ENCODE results near the gene TXNRD1.
"Not testable (repeated sequence)": the region's sequence is repeated elsewhere in the genome, so short reads cannot be mapped to it uniquely, and the experiment has no call there.

Gene TXNRD1

DNA sequence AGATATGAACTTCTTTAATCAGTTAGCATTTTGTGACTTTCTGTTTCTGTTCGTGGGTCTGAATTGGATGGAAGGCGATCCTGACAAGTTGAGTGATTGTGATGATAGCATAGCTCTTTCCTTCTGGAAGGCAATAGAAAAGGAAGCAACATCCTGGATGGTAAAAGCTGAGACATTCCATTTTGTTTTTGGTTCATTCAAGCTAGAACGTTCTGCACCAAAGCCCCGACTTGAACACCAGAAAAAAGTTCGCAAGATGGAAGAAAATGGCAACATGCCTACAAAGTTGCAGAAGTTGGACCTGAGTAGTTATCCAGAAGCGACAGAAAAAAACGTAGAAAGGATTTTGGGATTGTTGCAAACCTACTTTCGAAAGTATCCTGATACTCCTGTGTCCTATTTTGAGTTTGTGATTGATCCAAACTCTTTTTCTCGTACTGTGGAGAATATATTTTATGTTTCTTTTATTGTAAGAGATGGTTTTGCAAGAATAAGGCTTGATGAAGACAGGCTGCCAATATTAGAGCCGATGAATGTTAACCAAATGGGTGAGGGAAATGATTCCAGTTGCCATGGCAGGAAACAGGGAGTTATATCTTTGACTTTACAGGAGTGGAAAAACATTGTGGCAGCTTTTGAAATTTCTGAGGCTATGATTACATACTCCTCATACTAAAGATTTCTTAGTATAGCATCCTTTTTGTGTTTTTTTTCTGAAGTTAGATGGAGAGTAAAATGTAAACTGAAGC lies 88.9 kb downstream of the TXNRD1 start:
- DNase-seq (ENCODE audit: low spot score): no peak

DNA sequence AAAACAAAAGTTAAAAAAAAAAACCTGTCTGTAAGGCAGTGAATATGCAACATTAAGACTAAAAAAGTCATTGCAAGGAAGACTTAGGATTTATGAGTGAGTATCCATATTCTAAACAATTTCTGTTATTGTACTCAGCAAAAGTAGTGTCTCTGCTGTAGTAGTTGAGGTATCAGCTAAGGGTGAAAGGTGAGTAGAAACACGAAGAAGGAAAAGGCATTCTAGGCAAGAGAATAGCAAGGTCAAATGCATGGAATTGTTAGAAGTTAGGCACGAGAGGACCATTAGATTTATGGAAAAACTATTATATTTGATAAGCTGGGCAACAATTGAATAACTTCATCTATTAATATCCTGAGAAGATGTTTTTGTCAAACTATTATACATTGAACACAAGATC lies 89.8 kb downstream of the TXNRD1 start:
- DNase-seq (ENCODE audit: low spot score): no peak

DNA sequence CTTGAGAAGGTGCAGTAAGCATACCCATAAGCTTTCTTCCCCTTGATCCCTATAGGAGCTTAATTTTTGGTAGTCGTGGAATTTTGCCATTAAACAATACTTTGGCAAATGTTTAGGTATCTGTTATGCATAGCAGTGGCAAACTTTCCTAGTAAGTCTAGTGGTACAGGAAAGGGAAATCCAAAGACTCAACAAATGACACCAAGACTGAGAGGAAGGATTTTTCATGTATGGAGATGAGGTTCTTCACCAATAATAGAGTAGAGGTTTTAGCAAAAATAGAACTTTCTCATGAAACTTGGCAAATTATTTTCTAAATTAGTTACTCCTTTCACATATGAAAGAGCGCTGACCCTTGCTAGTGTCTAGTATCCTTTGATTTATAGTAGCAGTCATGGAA lies 90.8 kb downstream of the TXNRD1 start:
- DNase-seq (ENCODE audit: low spot score): no peak

DNA sequence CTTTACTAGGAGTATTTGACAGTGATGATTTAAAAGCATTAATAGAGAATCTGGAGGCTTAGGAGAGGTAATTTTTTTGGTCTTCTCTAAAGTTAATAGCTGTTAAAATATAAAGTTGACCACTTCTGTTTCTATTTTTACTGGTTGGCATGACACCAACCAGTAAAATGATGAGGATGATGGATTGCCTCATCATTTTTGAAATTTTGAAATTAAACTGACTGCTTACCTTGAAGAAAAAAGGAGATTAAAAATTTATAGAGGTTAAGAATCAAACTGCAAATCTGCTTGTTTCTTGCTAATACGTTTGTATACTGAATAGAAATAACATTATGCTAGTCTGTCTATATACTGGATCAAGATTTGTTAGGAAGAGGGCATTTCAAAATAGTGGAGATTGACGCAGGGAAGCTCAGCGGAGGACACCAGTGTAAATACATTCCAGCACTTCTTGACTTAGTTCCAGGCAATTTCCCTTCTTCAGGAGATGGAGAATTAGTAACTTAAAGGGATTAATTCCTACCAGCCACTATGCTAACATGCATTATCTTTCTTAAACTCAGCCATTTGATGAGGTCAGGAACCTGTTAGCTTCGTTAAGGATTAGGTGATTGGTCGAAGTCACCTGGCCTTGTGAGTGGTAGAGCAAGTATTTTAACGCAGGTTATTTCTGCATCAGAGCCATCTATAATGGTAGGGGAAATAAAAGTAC lies 91.5 kb downstream of the TXNRD1 start:
- DNase-seq (ENCODE audit: low spot score): no peak

DNA sequence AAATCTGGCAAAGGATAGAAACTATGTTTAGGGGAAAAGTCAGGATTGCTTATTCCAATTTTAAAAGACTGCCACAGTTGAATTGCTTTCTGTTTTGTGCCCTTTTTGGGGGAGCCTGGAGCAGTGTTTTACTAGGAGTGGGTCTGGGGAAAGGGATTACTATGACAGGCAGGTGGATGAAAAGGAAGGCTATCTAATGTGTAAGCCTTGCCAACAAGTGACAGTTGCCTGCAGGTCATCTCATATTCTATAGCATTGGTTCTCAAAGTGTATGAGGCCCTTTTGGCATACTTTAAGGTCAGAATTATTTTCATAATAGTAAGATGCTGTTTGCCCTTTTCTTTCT lies 92.0 kb downstream of the TXNRD1 start:
- DNase-seq (ENCODE audit: low spot score): no peak

DNA sequence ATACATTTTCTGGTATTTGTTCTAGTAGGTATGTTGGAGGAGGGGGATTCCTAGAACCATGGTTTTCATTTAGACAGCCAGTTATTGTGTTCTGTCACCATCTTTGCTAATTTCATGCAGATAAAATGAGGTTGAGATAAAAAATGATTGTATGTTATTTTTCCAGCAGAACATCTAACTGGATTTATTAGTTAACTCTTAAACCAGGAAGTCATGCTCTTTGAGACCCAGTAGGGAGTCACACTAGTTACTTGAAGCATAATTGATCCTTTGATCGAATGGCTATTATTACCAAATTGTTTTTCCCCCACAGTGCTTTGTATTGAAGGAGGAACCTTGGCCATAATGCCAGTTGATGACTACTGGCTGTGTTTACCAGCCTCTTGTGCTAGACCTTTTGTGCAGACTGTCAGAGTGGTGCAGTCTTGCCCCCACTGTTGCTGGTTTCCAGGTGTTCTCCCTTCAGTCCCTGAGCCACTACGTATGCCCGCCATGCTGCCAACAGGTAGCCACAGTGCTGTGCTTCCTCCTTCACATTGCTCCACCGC lies 93.9 kb downstream of the TXNRD1 start:
- no peak for DNase-seq (ENCODE audit: low spot score)

DNA sequence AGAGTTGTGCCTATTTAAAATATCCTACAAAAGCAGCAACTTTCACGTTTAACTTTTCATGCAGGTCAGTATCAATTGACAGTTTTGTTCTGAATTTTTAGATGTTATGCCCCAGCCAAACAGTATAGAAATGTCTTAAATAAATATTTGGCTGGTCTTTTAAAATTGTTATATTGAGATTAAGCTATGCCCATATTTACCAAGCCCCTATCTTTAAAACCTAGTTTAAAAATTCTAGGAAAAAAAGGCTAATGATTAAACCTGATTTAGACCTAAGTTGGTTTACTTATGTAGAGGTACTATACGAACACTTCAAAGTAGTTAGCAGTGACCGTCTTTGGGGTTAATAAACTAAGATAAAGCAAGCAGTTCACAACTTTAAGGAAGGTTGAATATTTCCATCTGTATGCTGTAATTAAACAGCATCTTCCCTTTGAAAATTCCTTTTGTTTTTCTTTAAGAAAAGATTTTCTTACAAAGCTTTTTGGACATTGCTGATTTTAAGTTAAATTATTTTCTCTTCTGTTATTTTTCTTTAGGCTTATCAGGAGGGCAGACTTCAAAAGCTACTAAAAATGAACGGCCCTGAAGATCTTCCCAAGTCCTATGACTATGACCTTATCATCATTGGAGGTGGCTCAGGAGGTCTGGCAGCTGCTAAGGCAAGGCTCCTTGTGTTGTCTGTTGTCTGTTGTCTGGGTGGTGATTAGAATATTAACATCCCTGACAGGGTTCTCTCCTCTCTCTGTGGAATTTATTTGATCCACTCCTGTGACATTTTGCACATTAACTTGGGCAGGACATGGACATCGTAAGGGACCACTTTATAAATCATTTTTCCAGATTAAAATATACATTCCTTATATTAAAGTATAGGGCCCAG lies 95.4 kb downstream of the TXNRD1 start:
- no peak for DNase-seq (ENCODE audit: low spot score)

DNA sequence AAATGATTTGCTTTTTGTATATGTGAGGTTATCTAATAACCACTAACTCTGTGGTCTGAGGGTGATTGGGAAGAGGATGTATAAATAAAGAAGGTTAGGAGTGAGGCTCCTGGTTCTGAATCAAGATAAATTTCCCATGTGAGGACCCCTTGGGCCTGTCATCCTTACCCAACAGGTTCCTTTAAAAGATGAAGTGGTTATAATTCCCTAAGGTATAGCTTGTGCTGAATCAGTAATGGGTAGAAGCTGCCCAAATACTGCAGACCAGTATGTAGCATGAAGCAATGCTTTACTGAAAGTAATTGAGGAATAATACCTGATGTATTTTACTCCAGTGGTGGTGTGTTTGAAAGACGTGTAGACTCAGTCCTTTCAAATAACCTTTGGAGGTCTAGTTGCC lies 96.6 kb downstream of the TXNRD1 start:
- no peak for DNase-seq (ENCODE audit: low spot score)

DNA sequence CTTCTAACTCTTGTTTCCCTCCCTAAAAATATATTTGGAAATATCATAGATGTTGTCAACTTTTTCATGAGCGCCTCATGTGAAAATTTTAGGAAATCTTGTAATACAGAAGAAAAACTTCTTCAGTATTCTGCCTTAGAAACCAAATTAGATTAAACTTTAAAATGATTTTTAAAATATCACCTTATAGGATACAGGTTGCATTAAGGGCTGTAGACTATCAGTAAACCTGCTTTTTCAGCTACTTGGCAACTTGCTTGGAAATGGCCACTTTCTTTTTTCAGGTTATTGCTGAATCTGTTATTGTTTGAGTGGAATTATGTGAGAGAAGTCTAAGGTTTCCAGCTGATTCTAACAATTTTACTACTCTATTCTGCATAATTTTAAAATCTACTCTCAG lies 97.1 kb downstream of the TXNRD1 start:
- DNase-seq (ENCODE audit: low spot score): no peak

DNA sequence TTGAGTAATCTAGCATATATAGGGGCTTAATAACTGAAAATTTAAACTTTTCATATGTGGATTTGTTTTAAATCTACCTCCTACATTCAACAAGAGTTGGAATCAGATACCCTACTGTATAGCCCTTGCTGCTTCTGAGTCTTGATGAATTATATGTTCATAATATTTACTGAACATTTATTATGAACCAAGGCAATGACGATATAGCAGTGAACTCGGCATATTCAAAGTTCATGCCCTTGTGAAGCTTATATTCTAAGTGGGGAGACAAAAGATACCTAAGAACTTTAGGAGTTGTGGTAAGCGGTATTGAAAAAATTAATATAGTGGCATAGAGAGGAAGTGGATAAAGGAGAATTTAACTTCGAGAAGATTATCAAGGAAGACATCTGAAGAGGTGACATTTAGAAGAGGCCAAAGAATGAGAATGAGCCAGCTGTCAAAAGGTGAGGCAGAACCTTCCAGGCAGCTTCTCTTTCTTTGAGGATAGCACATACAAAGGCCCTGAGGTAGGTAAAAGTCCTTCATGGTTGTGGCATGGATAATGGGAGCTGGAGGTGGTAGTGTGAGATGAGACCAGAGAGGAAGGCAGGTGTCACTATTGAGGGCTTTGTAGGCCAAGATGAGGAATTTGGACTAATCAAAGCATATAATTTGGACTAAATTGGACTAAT lies 98.1 kb downstream of the TXNRD1 start:
- no peak for DNase-seq (ENCODE audit: low spot score)

DNA sequence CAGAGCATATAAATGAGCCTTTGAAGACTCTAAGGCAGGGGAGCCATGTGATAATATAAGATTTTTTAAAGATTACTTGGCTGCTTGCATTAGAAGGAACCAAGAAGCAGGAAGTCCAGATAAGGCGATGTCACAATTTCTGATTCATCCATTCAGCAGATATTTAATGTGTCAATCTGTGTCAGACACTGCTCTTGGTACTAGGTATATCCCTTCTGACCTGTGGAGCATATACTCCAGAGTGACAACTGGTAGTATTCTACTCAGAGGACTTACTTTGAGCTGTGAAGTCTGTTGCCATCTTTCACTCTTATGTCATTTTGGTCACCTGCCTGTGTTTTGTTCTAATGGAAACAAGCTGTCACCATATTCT lies 98.6 kb downstream of the TXNRD1 start:
- DNase-seq (ENCODE audit: low spot score): no peak

DNA sequence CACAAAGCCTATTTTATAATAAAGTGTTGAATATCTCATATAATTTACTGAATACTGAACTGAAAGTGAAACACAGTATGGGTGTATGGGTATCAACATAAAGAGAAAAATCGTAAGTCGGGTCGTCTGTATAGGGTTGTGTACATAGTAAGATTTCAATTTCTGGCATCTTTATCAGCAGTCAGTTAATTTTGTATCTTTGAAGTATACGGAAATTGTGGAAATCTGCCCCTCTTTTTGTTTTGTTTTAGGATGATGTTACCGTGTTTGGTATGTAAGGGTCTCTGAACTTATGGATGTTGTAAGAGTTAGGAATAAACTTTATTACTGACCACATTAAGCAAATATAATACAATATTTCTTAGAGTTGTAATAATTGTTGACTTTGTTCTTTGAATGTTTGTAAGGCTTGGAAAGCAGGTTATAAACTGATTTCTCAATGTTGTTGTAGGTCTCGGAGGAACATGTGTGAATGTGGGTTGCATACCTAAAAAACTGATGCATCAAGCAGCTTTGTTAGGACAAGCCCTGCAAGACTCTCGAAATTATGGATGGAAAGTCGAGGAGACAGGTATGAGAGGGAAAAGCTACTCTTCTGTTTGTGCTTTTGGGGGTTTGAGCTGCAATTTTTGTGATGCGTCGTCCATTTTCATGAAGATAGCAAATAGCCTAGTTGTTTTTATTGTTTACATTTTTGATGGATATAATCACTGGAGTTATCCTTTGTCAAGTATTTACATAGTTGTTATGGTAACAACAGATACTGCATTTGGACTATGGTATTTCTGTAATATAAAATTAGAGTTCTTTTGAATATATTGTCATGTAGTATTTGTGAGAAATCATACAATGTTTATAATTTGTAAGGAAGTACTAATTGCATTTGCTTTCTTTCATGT lies 100.0 kb downstream of the TXNRD1 start:
- no peak for DNase-seq (ENCODE audit: low spot score)

DNA sequence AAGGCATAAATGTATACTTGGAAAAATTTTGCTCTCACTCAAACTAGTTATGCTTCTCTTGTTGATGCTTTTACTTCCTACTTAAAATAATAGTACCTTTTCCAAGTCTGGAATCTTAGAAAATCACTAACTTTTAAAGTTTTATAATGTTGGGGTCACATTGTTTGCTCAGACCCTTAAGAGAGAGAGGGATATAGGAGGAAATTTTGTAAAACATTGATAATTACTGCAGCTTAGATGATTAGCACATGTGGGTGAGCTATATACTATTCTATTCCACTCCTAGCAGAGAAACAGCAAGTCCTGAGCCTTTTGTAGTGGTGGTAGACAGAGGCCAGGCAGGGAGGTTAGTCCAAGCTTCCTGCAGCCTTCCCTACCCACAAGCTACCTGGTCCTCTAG lies 101.4 kb downstream of the TXNRD1 start:
- DNase-seq (ENCODE audit: low spot score): no peak

DNA sequence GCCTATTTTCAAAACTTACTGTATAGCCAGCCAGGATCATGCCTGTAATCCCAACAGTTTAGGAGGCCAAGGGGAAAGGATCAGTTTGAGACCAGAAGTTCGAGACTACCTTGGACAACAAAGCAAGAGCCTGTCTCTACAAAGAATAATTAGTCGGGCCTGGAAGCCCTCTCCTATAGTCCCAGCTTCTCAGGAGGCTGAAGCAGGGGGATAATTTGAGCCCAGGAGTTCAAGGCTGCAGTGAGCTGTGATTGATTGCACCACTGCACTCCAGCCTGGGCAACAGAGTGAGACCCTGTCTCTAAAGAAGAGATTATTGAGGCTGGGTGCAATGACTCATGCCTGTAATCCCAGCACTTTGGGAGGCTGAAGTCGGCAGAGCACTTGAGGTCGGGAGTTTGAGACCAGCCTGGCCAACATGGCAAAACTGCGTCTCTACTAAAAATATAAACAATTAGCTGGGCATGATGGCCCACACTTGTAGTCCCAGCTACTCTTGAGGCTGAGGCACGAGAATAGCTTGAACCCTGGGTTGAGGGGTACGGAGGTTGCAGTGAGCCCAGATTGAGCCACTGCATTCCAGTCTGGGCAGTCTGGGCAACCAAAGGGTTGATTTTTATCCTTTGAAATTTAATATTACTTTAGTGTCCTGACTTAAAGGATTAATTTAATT lies 102.1 kb downstream of the TXNRD1 start:
- no peak for DNase-seq (ENCODE audit: low spot score)

DNA sequence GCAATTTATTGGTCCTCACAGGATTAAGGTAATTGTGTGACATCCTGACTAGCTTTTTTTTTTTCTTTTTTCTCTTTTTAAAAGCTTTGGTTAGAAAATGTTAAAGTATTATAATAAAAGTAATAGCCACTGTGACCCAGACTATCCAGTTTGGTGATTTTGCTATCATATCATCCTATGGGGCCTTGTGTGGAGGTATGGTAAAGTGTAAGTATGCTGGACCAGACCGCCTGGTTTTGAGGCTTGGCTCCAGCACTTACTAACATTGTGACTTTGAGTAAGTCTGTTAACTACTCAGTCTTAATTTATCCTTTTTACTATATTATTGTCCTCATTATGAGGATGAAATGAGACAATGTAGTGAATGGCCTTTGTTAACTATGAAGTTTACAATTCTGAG lies 103.4 kb downstream of the TXNRD1 start:
- DNase-seq (ENCODE audit: low spot score): no peak

DNA sequence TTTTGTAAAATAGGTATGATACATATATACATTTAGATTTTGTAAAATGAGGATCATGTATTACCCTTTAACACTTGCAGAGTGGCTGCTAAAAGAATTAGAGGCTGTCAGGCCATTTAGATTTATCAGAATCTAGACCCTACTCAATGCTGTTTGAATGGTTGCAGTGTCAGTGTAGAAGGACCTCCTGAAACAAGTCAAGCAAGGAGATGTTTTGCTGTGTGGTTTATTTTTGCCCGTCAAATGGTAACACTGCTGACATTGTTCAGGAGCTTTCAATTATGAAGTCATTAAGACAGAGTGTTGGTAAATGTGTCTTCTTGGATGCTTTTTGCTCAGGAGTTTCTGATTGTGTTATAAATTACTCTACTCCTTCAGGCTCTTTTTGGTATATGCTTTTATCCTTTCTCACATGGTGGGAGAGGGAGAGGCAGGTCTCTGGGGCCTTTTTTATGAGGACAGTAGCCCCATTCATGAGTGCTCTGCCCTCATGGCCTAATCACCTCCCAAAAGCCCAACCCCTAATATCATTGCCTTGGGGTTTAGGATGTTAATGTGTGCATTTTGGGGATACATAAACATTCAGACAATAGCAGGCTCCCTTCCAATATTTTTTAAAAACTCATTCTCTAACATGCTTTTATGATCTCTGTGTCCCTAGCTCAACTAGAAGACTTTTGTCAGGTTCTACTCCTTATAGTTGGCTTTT lies 104.5 kb downstream of the TXNRD1 start:
- no peak for DNase-seq (ENCODE audit: low spot score)

DNA sequence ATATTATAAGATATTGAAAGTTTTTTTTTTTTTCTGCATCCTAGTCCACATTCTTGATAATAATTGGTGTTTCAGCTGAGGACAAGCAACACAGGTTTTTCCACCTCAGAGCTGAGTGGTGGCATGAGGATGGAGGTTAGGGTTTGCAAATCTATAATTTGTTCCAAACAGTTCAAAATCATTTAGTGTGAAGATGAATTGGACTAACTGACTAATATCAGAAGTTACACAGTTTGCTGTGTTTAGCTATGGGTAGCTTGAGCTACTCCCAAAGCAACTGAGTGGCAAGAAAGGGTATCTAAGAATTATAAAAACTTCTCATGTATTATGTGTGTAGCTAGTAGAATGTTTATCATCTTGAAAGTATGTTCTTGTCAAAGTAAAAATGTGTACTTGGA lies 105.0 kb downstream of the TXNRD1 start:
- DNase-seq (ENCODE audit: low spot score): no peak

DNA sequence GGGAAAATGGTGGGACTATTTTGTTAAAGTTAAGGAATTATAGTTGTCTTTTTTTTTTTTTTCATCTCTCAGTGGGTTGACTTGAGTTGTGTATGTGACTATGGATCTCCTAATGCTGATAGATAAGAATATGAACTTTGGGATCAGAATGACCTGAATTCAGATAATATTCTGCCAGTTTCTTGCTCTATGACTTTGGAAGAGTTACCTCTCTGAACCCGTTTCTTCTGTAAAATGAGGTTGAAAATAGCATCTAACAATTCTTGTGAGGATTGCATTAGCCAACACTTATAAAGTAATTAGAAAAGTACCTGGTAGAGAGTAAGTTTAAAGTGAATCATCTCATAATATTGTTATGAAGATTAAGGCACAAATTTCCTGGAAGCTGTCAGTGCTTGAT lies 106.4 kb downstream of the TXNRD1 start:
- no peak for DNase-seq (ENCODE audit: low spot score)

DNA sequence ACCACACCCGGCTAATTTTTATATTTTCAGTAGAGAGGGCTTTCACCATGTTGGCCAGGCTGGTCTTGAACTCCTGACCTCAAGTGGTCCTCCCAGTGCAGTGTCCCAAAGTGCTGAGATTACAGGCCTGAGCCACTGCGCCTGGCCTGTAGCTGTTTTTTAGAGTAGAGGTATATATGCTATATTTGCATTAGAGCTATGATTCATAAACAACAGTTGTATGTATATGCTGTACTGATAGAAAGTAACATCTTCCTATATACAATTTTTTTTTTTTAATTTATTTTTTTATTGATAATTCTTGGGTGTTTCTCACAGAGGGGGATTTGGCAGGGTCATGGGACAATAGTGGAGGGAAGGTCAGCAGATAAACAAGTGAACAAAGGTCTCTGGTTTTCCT lies 107.0 kb downstream of the TXNRD1 start:
- not testable (repeated sequence) for DNase-seq (ENCODE audit: low spot score)

DNA sequence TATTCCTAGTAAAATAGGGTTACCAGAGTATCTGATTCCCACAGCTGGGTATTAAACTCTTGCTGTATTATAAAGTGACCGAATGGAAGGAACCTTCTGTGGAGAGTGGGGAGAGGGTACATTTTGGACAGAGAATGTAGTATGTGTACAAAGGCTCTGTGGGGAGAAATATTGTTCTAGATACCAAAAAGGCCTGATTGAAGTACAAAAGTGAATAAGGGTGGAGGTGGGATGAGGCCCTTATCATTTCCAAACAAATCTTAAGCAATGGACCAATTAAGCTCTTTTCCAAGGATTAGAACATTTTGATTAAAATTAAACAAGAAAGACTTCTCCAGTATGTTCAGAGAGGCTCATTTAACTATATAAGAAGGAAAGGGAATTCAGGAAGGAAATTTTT lies 108.3 kb downstream of the TXNRD1 start:
- no peak for DNase-seq (ENCODE audit: low spot score)
